Neural progenitor cell (in vitro differentiated cells): Measurements from ENCODE around the gene MICAL2. TPM values are rescaled to one million over a fixed set of nuclear protein-coding genes. Genes with fewer than 3 reads are reported as not detected.

Experiments used
- DNase-seq: peaks from one replicate; pipeline ENCODE4 v3.0.0-alpha.2; 2016; ENCODE audit warnings: low spot score
- H2AFZ ChIP-seq: fragments of 200-600 bp; sonication (generic); replicated peaks from 2 replicates; pipeline ENCODE4 v1.6.1; 2016; ENCODE audit warnings: antibody characterized with exemption
- H3F3A ChIP-seq: fragments of 200-600 bp; sonication (generic); 2 replicates; pipeline ENCODE4 v1.6.1; 2016; ENCODE audit warnings: antibody characterized with exemption, low read depth
- H3K27ac ChIP-seq: fragments of 200-600 bp; sonication (generic); 2 replicates; pipeline ENCODE4 v1.5.1; 2016; ENCODE audit warnings: mild to moderate bottlenecking
- H3K27me3 ChIP-seq: fragments of 200-600 bp; sonication (generic); 2 replicates; pipeline ENCODE4 v1.6.1; 2016; ENCODE audit warnings: mild to moderate bottlenecking, moderate library complexity
- H3K36me3 ChIP-seq: fragments of 200-600 bp; sonication (generic); 2 replicates; pipeline ENCODE4 v1.5.1; 2016
- H3K4me1 ChIP-seq: fragments of 200-600 bp; sonication (generic); 2 replicates; pipeline ENCODE4 v1.6.1; 2016; ENCODE audit warnings: mixed run types
- H3K4me2 ChIP-seq: fragments of 200-600 bp; sonication (generic); 2 replicates; pipeline ENCODE4 v1.6.1; 2016
- H3K4me3 ChIP-seq: fragments of 200-600 bp; sonication (generic); 2 replicates; pipeline ENCODE4 v1.5.1; 2016
- H3K79me2 ChIP-seq: fragments of 200-600 bp; sonication (generic); 2 replicates; pipeline ENCODE4 v1.6.1; 2016; ENCODE audit warnings: low read depth
- H3K9ac ChIP-seq: fragments of 200-600 bp; sonication (generic); 2 replicates; pipeline ENCODE4 v1.6.1; 2016
- H3K9me3 ChIP-seq: fragments of 200-600 bp; sonication (generic); 2 replicates; pipeline ENCODE4 v1.5.1; 2016; ENCODE audit warnings: low read depth
- H4K20me1 ChIP-seq: fragments of 200-600 bp; sonication (generic); 2 replicates; pipeline ENCODE4 v1.6.1; 2016; ENCODE audit warnings: low read depth
- H3K27ac Mint-ChIP-seq: 3 replicates; pipeline ENCODE4 v1.8.0; 2021; ENCODE audit warnings: mixed read lengths
- H3K27me3 Mint-ChIP-seq: 2 replicates; pipeline ENCODE4 v1.8.0; 2022; ENCODE audit warnings: low read depth, mild to moderate bottlenecking, inconsistent platforms, moderate library complexity, mixed read lengths; ENCODE audit not compliant: insufficient read depth
- H3K36me3 Mint-ChIP-seq: 3 replicates; pipeline ENCODE4 v1.8.0; 2021; ENCODE audit warnings: mixed read lengths
- H3K4me1 Mint-ChIP-seq: 3 replicates; pipeline ENCODE4 v1.8.0; 2021; ENCODE audit warnings: mixed read lengths
- H3K4me3 Mint-ChIP-seq: 3 replicates; pipeline ENCODE4 v1.8.0; 2021; ENCODE audit warnings: mild to moderate bottlenecking, moderate library complexity, mixed read lengths
- H3K9me3 Mint-ChIP-seq: 3 replicates; pipeline ENCODE4 v1.8.0; 2020; ENCODE audit warnings: mixed read lengths
- CTCF ChIP-seq: fragments of 200-600 bp; sonication (generic); IDR thresholded peaks from 2 replicates; pipeline ENCODE4 v1.5.1; 2017; ENCODE audit warnings: antibody characterized with exemption, mild to moderate bottlenecking
- EZH2 ChIP-seq: fragments of 200-600 bp; sonication (generic); IDR thresholded peaks from 2 replicates; pipeline ENCODE4 v1.6.1; 2017; ENCODE audit warnings: antibody characterized with exemption, mild to moderate bottlenecking, moderate library complexity
- EZH2phosphoT487 ChIP-seq: fragments of 200-600 bp; sonication (generic); IDR thresholded peaks from 2 replicates; pipeline ENCODE4 v1.6.1; 2017; ENCODE audit warnings: antibody characterized with exemption
- total RNA-seq: library from RNA; depleted of rRNA; stranded (reverse); fragments of >200 nt; gene quantifications from 2 replicates; pipeline ENCODE4 v1.2.3, GENCODE V29; 2015; ENCODE audit warnings: low replicate concordance

Gene MICAL2
- total RNA-seq, 1 donor from 2014 or later, result 0.60 TPM

- no peak overlapping the region for H2AFZ ChIP-seq
- Mint-ChIP-seq H3K9me3 (peaks cover 3% of the 10 kb centered on the region), H3K4me1 (peaks cover 17% of the 10 kb centered on the region), H3K4me3 (no peak overlapping the region), H3K27ac (no peak overlapping the region), H3K36me3 (no peaks in the 10 kb centered on the region), H3K27me3 (peaks cover 2% of the 10 kb centered on the region)
- no peaks in the 10 kb centered on the region for H3K79me2 ChIP-seq
- no peaks in the 10 kb centered on the region for H3F3A ChIP-seq
- no peaks in the 10 kb centered on the region for H3K9me3 ChIP-seq
- no peaks in the 10 kb centered on the region for H3K27me3 ChIP-seq
- H3K27ac ChIP-seq, result no peak overlapping the region
- H3K4me2 ChIP-seq, result no peak overlapping the region
- H3K4me3 ChIP-seq, result no peak overlapping the region
- H3K9ac ChIP-seq, result no peak overlapping the region
- TF ChIP-seq EZH2phosphoT487 (no peak), EZH2 (no peak), CTCF (no peak)
- no peaks in the 10 kb centered on the region for H3K4me1 ChIP-seq
- no peaks in the 10 kb centered on the region for H4K20me1 ChIP-seq
- H3K36me3 ChIP-seq, result no peaks in the 10 kb centered on the region
- no peak for DNase-seq
These were observed 176.6 kb downstream of the MICAL2 start for GRCh38 chr11:12287009-12287373.

DNA sequence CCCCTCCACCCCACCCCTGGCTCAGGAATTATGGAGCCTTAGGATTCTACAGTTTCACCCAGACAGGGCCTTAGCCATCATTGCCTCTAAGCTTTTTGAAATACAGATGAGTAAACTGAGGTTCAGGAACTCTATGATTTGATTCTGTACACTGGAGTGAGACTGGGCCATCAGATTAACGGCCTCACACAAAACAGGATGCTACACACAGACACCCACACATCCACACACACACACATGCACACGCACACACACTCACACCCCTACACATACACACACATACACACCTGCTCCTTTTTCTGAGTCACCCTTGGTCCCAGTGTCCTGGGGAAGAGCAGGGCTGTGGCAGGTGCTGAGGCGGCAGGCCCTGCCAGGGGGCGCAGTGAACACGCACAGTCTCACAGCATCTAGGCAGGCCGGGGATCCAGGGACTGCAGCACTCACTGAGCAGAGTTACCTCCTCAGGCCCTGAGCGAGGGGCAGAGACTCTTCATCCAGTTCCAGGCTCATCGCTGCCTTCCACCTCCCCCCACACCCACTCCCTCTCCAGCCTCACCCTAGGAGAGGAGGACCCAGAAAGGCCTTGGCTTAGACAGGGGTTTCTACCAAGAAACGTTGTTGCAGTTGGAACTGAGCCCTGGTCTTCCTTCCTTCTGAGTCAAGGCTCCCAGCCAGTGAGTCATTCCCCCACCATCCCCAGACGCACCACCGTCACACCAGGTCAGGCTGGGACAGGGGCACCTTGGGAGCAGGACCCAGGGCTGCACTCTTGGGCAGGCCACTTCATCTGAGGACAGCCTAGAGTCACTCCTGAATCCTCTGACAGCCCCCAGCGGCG is 177.2 kb downstream of the MICAL2 start:
- H3K9ac ChIP-seq, result no peak overlapping the region
- peak overlapping the region; percentile 80 for H2AFZ ChIP-seq
- no peaks in the 10 kb centered on the region for H3K9me3 ChIP-seq
- H3K36me3 ChIP-seq, result no peaks in the 10 kb centered on the region
- no peaks in the 10 kb centered on the region for H3K79me2 ChIP-seq
- H3K27ac ChIP-seq, result no peak overlapping the region
- peaks cover 2% of the 10 kb centered on the region for H3K27me3 Mint-ChIP-seq
- H3K36me3 Mint-ChIP-seq, result no peaks in the 10 kb centered on the region
- no peaks in the 10 kb centered on the region for H3K4me1 ChIP-seq
- peak; percentile 74 for TF ChIP-seq CTCF
- TF ChIP-seq EZH2, result no peak
- no peaks in the 10 kb centered on the region for H3F3A ChIP-seq
- no peak overlapping the region for H3K4me3 Mint-ChIP-seq
- DNase-seq, result peak; percentile 82
- H3K27me3 ChIP-seq, result no peaks in the 10 kb centered on the region
- peaks cover 3% of the 10 kb centered on the region for H3K9me3 Mint-ChIP-seq
- H3K27ac Mint-ChIP-seq, result peak overlapping the region; percentile 78
- peaks cover 17% of the 10 kb centered on the region for H3K4me1 Mint-ChIP-seq
- H3K4me3 ChIP-seq, result no peak overlapping the region
- no peaks in the 10 kb centered on the region for H4K20me1 ChIP-seq
- H3K4me2 ChIP-seq, result no peak overlapping the region

- no peaks in the 10 kb centered on the region for H3K36me3 Mint-ChIP-seq
These were observed 178.0 kb downstream of the MICAL2 start for GRCh38 chr11:12288212-12288930.

More at GRCh38 chr11:12288212-12288930, 178.0 kb downstream of the MICAL2 start:
- no peaks in the 10 kb centered on the region for H3F3A ChIP-seq
- H3K79me2 ChIP-seq, result no peaks in the 10 kb centered on the region
- Mint-ChIP-seq H3K4me3 (no peak overlapping the region), H3K9me3 (peaks cover 3% of the 10 kb centered on the region), H3K27me3 (peaks cover 5% of the 10 kb centered on the region), H3K27ac (no peak overlapping the region), H3K4me1 (peaks cover 17% of the 10 kb centered on the region)
- H2AFZ ChIP-seq, result peak overlapping the region; percentile 80
- no peak overlapping the region for H3K9ac ChIP-seq
- no peaks in the 10 kb centered on the region for H3K4me1 ChIP-seq
- TF ChIP-seq CTCF (peak; percentile 89), EZH2phosphoT487 (no peak)
- H3K27ac ChIP-seq, result no peak overlapping the region
- no peaks in the 10 kb centered on the region for H4K20me1 ChIP-seq
- no peaks in the 10 kb centered on the region for H3K27me3 ChIP-seq
- H3K4me3 ChIP-seq, result no peak overlapping the region
- H3K4me2 ChIP-seq, result no peak overlapping the region
- no peaks in the 10 kb centered on the region for H3K36me3 ChIP-seq
- no peaks in the 10 kb centered on the region for H3K9me3 ChIP-seq
- peak; percentile 93 for DNase-seq
